ENCODE measurements around the gene VPS41. TPM values are rescaled to one million over a fixed set of nuclear protein-coding genes. Genes with fewer than 3 reads are reported as not detected.

The VPS41 gene
- total and polyA plus RNA-seq, 2 of the 13 experiments (the other 11 are each of a cell fraction or from before 2014, with no cell fraction given): 12.1 to 43.4 TPM

DNA sequence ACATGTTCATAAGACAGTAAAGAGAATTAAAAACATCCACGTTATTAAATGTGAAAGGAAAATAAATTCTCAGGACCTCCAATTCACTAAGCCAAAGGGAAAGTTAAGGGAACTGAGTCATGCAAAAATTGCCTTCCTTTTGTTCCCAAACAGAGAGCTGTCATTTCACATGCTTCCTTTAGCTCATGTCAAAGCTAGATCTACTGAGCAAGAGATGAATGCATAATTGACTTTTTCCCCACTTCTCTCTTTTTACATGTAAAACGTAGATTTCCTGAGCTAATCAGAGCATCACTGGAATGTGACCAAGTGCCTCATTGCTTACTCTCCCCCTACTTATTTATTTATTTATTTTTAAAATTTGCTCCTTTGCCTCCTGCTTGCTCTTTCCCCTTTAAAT lies 148.8 kb downstream of the VPS41 start (continued):
- TF ChIP-seq ZNF318 (CRISPR knock-in tag; IDR thresholded peaks at IDR 0.05): no peak

DNA sequence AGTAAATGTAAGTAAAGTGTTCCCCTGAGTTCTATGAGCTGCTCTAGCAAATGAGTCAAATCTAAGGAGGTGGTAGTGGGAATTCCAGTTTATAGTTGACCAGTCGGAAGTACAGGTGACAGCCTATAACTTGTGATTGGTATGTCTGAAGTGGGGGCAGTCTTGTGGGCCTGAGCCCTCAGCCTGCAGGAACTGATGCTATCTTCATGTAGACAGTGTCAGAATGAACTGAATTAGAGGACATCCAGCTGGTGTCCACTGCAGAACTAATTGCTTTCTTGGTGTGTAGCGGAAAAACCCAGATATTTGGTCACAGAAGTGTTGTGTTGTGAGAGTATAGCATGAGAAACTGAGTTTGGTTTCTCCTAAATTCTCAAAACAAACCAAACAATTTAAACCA lies 150.0 kb downstream of the VPS41 start:
- H3K4me1 ChIP-seq (ENCODE audit: insufficient read depth, low read length): no peaks in the 10 kb centered on the region
- H3K4me2 ChIP-seq (ENCODE audit: low read depth, low read length): no peak overlapping the region
- BruUV-seq (replicated peaks): no TSS peak
- no peaks in the 10 kb centered on the region for H3K27me3 ChIP-seq (ENCODE audit: control insufficient read depth in 1 of 2, insufficient read depth in 2 of 2, low read length in 2 of 2)
- no peaks in the 10 kb centered on the region for H4K20me1 ChIP-seq (ENCODE audit: insufficient read depth, low read length)
- no peaks in the 10 kb centered on the region for H3K9me3 ChIP-seq (ENCODE audit: low read length)
- in situ Hi-C loops (cut with HindIII; ENCODE audit: extremely low pct_ligation_motif_present, low pct_unique_long_range_greater_than_20kb): no loop called here
- no peak overlapping the region for H3K4me3 ChIP-seq (replicated peaks in 1 of 3; ENCODE audit: insufficient read depth in 1 of 3, low read depth in 2 of 3, low read length in 3 of 3)
- H2AFZ ChIP-seq (ENCODE audit: low read length): no peak overlapping the region
- ChIA-PET POLR2A (no interaction called here), CTCF (ENCODE audit: low intra/inter-chr PET ratio, low total read pairs) (no interaction called here)
- H3K27ac ChIP-seq (ENCODE audit: extremely low read length, insufficient read depth, low read length): no peak overlapping the region
- intact Hi-C loops (cut with micrococcal nuclease; ENCODE audit: unreplicated experiment): no loop called here
- peaks cover 3 to 5% of the 10 kb centered on the region in 2 experiments; a peak in 1 of 5 replicates for H3K36me3 ChIP-seq (replicated peaks in 1 of 2; ENCODE audit: control insufficient read depth in 1 of 2, insufficient read depth in 2 of 2, low read length in 2 of 2)
- FAIRE-seq: no peak
- H3K9ac ChIP-seq (ENCODE audit: insufficient read depth, low read depth, low read length): no peak overlapping the region
- ATAC-seq: no peak
- no peak for DNase-seq (ENCODE audit: low spot score)
- H3K79me2 ChIP-seq (ENCODE audit: insufficient read depth, low read length): no peaks in the 10 kb centered on the region
- 96% methylated on average over 2 of the region's 2 CpGs for WGBS (ENCODE audit: low lambda C conversion rate)
- TF ChIP-seq GPN1 (CRISPR knock-in tag; IDR thresholded peaks at IDR 0.05; ENCODE audit: borderline replicate concordance): no peak
- TF ChIP-seq ZNF180 (CRISPR knock-in tag; IDR thresholded peaks at IDR 0.05; ENCODE audit: borderline replicate concordance, low read depth): no peak
- TF ChIP-seq SSRP1 (CRISPR knock-in tag; IDR thresholded peaks at IDR 0.05): no peak
- no peak for TF ChIP-seq NONO (IDR thresholded peaks at IDR 0.05)
- TF ChIP-seq NONO (CRISPR knock-in tag; conservative IDR thresholded peaks at IDR 0.05): no peak
- no peak for TF ChIP-seq KDM5B (CRISPR knock-in tag; IDR thresholded peaks at IDR 0.05; ENCODE audit: borderline replicate concordance)
- TF ChIP-seq ZBTB34 (CRISPR knock-in tag; IDR thresholded peaks at IDR 0.05): no peak
- no peak for TF ChIP-seq REXO4 (CRISPR knock-in tag; IDR thresholded peaks at IDR 0.05; ENCODE audit: borderline replicate concordance)
- TF ChIP-seq SMAD9 (CRISPR knock-in tag; IDR thresholded peaks at IDR 0.05): no peak
- TF ChIP-seq, protein P1, sequence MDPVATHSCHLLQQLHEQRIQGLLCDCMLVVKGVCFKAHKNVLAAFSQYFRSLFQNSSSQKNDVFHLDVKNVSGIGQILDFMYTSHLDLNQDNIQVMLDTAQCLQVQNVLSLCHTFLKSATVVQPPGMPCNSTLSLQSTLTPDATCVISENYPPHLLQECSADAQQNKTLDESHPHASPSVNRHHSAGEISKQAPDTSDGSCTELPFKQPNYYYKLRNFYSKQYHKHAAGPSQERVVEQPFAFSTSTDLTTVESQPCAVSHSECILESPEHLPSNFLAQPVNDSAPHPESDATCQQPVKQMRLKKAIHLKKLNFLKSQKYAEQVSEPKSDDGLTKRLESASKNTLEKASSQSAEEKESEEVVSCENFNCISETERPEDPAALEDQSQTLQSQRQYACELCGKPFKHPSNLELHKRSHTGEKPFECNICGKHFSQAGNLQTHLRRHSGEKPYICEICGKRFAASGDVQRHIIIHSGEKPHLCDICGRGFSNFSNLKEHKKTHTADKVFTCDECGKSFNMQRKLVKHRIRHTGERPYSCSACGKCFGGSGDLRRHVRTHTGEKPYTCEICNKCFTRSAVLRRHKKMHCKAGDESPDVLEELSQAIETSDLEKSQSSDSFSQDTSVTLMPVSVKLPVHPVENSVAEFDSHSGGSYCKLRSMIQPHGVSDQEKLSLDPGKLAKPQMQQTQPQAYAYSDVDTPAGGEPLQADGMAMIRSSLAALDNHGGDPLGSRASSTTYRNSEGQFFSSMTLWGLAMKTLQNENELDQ (CRISPR knock-in tag; IDR thresholded peaks at IDR 0.05; ENCODE audit: borderline replicate concordance): no peak

Data from HepG2 (cell line).